ENCODE data around the gene KCNK4.

GRCh38 chr11:64296236-64296635 is 5.1 kb downstream of the KCNK4 start:
- no peak for TF ChIP-seq CTCF (IDR thresholded peaks at IDR 0.05)
- TF ChIP-seq EP300 (IDR thresholded peaks at IDR 0.05), result no peak
- TF ChIP-seq POLR2A (IDR thresholded peaks at IDR 0.05), result no peak
- no peak for TF ChIP-seq POLR2AphosphoS5 (IDR thresholded peaks at IDR 0.05)
